H54 (cell line): ENCODE measurements around the gene TM7SF2.

Experiments
- DNase-seq: peaks from one replicate; pipeline ENCODE4 v3.0.0; 2011; ENCODE audit warnings: low spot score, mixed read lengths; ENCODE audit not compliant: insufficient read length
- FAIRE-seq: peaks from 3 replicates; lab custom pipeline; 2011; peaks lifted over from hg19 to GRCh38; lab: Jason Lieb, UNC
- POLR2A ChIP-seq: IDR thresholded peaks from 2 replicates; pipeline ENCODE4 v1.6.1; 2011; ENCODE audit warnings: low read depth, mild to moderate bottlenecking, low read length

The TM7SF2 gene

DNA sequence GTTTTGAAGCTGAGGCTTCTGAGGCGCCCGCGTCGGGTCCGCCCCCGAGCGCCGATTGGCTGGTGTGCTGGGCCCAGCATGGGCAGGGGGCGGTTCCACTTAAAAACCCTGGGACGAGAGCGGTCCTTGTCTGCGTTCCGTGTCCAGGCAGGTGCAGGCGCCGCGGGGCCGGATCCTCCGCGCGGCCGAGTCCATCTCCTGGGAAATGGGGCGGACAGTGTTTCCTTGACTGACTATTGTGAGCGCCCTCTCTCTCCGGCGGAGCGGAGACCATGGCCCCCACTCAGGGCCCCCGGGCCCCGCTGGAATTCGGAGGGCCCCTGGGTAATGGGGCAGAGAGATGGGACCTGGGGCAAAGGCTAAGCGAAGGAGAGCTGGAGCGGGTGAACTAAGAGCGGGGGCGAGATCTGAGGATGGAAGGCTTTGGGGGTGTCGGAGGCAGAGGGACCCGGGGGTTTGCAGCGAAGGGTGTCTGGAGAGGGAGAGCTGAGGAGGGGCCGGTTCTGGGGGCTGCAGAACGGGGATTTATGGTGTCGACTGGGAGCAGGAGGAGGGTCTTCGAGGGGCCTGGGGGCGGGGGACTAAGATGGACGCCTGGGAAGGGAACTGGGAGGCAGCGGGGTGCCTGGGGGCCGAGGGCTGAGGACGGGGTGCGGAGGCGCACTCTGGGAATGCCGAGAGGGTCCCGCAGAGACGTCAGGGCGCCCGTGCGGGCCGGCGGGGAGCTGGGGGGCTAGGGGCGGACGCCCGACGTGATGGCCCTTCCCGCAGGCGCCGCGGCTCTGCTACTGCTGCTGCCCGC lies at the start of gene TM7SF2:
TSS of gene TM7SF2 (plus strand) at position 129 of the 802 bp plus-strand sequence. CDS start at position 273, 144 bp downstream.
- FAIRE-seq (no peak), DNase-seq (no peak)
- TF ChIP-seq POLR2A, result no peak

DNA sequence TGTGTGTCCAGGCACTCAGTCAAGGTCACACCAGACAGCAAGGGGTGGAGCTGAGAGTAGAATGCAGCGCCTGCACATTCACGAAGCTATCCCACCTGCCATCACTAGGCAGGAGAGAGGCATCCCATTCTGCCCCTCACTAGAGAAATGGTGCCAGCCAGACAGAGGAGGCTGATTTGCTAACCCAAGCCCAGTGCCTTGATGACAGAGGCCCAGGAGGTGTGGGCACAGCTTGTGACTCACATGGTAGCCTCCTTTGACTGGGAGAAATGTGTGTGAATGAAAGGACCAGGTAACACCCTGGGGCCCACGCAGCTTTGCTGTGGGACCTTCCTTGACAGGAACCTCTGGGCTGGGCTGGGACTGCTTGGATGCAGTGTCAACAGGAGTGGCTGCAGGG lies 48.1 kb upstream of the TM7SF2 start:
- FAIRE-seq (no peak), DNase-seq (no peak)
- no peak for TF ChIP-seq POLR2A

DNA sequence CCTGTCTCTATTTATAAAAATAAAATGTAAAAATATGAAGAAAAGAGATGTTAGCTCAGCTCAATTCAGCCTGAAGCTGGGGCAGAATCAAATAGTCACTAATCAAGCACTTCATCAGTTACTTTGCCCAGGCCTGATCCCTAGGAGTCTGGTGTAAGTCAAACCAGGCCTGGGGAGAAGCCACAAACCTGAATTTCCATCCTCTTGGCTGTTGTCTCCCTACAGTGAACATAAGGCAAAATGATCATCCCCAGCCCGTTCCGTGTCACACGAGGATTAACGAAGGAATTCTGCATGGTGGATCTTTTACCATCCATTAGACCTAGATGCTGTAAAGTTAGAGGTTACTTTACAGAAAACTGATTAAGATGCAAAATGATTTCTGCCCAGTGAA lies 46.8 kb upstream of the TM7SF2 start:
- no peak for TF ChIP-seq POLR2A
- FAIRE-seq, result no peak
- DNase-seq, result no peak

DNA sequence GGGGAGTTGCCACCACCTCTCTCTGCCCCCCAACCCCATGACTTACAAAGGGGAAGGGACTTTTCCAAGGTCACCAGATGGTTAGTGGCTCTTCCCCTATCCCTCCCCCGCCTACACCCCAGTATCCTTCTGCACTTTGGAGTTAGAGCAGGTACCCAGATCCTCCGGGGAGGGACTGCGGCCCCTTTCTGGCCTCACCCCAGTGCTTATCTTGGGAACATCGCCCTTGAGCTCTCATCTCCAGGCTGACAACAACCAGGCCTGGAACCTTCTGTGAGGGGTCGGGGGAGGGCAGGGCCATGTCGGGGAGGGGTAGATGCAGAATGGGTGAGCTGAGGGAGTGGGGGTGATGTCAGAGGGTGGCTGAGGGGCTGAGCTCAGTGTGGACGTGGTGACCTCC lies 45.8 kb upstream of the TM7SF2 start:
- no peak for TF ChIP-seq POLR2A
- DNase-seq, result no peak
- no peak for FAIRE-seq

DNA sequence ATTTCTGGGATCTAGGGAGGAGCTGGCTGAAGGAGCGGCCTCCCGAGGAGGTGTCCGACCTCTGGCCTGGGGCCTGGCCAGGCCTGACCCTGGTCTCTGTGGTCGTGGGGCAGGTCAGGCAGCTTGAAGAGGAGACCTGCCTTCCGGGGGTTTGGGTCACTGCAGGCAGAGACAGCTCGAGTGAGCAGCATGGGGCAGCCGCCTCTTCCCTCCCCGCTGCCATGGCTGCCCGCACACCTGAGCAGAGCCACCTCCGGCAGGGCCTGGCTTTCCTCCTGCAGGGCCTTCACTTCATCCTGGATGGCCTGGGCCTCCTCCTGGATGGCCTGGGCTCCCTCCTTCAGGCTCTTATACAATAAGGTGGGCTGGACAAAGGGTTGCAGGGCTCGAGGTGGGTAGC lies 45.4 kb upstream of the TM7SF2 start:
- FAIRE-seq (no peak), DNase-seq (no peak)
- TF ChIP-seq POLR2A, result no peak

DNA sequence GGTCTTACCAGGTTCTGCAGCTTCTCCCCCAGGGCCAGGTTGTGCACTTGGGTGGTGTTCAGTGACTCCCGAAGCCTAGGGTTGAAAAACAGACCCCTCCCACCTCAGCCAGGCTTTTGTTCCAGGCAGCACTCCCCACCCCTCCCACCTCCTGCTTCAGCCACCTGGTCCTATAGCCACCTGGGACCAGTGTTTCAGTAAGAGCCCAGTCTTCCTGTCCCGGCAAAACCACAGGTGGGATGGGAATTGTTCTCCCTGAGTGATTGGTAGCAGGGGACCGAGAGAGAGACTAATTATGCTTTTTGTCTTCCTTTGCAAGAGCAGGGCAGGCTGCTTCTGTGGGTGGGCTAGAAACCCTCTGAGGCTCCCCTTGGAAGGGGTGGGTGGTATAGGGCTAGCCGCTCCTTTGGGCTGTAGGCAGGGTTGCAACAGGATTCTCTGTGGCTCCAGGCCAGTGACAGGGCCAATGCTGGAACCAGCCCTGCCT lies 44.8 kb upstream of the TM7SF2 start:
- DNase-seq (no peak), FAIRE-seq (no peak)
- TF ChIP-seq POLR2A, result no peak

DNA sequence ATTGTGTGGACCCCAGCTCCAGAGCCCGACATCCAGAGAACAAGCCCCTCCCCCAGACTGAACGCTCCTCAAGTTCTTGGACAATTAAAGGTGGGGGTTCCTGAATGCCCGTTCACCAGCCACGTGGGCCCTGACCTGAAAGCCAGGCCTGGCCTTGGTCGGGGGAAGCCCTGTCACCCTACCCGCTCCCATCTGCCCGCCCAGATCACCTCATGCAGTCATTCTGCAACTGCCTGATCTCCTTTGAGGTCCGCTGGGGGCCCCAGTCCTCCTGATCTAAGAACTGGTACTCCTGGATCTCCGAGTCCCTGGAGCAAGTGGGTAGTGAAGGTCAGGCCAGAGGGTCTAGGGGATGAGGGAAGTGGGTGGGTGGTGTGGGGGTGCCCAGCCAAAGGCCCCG lies 44.2 kb upstream of the TM7SF2 start:
- FAIRE-seq (no peak), DNase-seq (no peak)
- no peak for TF ChIP-seq POLR2A

DNA sequence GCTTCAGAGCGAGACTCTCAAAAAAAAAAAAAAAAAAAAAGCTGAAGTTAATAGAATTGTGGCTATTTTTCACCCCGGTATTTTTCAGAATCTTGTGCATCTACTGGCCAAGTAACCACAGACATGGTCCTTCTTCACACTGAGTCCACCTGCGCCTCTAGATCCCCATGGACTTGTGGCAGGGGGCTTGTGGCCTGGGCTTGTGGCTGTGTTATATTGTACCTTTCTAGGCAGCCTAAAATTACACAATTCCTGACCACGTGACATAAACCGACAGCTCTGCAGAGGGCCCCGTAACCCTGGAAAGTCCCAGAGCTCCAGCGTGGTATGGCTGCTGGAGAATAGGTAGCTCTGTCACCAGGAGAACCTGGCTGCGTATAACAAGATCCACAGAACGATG lies 42.5 kb upstream of the TM7SF2 start:
- DNase-seq (no peak), FAIRE-seq (no peak)
- TF ChIP-seq POLR2A, result no peak

DNA sequence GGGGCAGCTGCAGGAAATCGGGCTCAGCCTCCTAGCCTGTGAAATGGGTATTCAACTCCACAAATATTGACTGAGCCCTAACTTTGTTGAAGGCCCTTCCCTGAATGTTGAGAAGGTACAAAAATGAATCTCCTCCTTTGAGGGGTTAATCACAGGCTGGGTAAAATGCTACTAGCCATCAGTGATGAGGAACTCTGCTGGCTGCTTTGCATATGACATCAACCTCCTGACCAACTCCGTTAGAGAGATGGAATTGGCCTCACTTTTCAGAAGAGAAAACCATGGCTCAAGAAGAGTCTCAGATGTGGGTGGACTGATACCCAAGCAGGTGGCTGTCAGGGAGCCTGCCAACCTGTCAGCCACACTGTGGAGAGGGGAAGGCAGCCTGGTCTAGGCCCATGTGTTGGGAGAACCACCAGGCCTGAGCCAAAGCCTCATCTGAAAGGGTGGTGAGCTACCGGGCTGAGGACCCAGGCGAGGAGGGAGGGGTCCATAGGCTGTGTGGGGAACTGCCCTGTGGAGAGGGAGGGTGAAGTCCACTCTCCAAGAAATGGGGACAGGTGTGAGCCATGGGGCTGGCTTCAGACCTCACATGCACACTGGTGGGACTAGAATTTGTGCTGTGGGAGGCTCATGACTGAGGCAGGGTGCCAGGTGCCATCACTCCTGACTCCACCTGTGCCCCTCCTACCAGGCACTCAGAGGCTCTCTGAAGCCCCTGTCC lies 39.6 kb upstream of the TM7SF2 start:
- FAIRE-seq (no peak), DNase-seq (no peak)
- no peak for TF ChIP-seq POLR2A

DNA sequence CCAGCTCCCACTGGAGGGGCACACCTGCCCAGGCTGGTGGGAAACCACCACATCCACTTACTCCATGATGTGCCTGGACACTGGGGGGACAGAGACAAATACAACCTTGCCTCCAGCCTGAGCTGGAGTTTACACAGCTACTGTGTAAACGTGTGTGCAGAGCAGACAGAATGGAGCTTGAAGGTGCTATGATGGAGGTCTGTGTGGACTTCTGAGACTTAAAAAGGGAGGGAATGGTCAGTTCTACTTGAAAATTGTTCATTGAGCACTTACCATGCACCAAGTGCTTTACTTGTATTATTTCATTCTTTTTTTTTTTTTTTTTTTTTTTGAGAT lies 39.1 kb upstream of the TM7SF2 start:
- FAIRE-seq, result no peak
- no peak for TF ChIP-seq POLR2A
- DNase-seq, result no peak

DNA sequence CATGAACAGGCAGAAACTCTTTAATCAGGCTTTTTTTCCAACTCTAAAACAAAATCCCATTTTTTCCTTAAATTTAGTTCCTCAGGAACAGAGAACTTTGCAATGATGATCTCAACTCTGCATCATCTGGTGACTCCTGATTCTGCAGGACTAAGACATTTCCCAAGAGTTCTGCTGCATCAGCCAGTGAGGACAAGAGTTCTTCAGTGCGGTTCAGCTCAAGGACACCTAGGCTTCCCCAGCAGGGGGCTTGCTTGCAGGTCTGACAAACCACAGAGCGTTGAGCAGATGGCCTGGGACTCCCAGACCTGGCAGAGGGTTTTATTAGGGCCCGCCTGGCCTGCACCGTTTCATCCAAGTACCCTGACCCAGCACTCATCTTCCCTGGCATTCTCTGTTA lies 34.2 kb upstream of the TM7SF2 start:
- TF ChIP-seq POLR2A, result no peak
- FAIRE-seq (no peak), DNase-seq (no peak)

DNA sequence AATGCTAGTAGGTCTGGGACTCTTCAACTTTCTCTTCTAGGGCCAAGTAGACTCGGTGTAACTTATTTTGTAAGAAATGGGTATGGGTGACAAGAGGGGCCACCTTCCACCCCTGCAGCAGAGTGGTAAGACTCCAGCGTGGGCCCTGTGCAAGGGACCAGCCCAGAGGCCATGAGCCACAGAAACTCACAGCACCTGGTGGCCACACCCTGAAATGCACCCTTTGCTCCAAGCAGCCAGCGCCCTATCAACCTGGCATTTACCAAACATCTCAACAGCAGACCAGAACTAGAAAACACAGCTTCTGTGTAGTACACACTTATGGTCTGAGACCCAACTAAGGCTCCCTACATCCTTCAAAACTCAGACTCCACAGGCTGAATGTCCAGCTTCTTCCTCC lies 33.5 kb upstream of the TM7SF2 start:
- no peak for TF ChIP-seq POLR2A
- DNase-seq (no peak), FAIRE-seq (no peak)

DNA sequence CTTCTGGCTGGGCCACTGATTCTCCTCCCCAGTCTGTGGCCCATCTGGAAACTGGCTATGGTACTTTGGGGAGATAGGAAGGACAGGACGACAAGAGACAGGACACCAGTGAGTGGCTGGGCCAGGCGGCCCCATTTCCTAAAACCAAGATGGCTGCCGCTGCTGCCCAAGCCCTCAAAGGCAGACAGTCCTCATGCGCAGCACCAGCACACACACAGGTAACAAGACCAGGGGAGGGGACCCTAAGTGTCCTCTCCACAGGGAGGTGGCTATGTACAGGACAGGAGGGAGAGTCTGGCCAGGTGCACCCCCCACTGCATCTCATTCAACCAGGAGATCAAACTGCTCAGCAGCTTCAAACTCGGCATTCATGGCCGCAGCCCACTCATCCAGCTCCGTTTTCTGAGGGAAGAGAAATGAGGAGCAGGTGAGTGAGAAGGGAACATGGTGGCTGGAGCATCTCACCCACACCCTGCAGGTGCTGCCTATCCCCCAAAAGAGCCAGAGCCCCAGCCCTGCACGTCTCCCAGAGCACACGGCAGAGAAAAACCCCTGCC lies 32.8 kb upstream of the TM7SF2 start:
- no peak for TF ChIP-seq POLR2A
- FAIRE-seq (no peak), DNase-seq (no peak)

DNA sequence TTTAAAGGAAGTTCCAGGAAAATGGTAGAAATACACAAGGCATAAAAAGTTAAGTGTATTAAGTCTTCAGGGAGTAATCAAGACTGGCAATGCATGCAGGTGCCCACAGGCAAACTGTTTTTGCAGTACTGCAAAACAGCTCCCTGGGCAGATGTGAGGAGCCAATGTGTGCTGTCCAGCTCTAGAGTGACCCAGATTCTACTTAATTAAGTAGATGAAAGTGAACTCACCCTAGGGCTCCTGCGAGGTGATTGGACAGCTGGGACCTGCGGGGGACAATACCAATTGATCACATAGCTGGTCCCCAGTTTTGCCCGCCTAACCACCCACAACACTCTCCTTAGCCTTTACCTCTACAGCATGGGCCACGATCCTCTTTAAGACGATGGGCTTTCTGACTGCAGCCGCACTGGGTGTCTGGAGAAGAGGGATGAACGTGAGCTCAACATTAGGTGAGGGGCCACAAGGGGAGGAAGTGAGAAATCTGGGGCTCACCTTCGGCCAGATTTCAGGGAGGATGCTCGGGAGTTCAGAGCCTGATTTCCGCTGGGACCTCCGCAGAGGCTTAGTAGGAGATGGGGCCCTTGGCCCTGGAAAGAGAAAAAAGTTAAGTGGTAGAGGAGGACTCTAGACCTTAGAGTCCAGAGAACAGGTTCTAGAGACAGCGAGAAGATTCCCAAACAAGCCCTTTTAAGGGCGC lies 28.4 kb upstream of the TM7SF2 start:
- no peak for DNase-seq
- TF ChIP-seq POLR2A, result no peak
- FAIRE-seq, result no peak
